ENCODE measurements around the gene MYO15B. TPM values are rescaled to one million over a fixed set of nuclear protein-coding genes. Genes with fewer than 3 reads are reported as not detected.

MYO15B gene
- total RNA-seq, 1 donor from 2014 or later: 1.6 TPM

DNA sequence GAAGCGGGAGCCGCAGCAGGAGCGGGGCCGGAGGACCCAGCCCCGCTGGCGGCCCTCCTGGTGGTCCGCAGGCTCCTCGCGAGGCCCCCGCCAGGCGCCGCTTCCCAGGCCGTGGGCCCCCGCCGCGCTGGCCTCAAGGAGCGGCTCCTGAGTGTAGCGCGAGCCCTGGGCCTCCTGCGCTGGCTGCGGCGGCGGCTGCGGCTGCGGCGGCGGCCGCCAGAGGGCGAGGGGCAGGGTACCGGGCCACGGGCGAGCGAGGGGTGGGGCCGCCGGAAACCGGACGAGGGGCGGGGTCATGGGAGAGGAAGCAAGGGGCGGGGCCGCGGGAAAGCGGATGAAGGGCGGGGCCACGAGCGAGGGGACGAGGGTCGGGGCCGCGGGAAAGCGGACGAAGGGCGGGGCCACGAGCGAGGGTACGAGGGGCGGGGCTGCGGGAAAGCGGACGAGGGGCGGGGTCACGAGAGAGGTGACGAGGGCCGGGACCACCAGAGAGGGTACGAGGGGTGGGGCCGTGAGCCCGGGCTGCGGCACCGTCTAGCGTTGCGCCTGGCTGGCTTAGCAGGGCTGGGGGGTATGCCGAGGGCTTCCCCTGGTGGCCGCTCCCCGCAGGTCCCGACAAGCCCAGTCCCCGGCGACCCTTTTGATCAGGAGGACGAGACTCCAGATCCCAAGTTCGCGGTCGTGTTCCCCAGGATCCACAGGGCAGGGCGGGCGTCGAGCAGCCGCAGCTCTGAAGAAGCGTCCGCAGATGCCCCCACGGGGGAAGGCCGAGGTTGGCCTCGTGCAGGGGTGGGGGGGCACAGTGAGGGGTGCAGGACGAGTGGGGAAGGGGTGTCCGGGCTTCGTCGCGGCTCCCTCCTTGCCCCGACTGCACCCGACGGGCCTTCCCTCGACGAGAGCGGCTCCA lies 1.7 kb downstream of the MYO15B start:
- FAIRE-seq (no peak), DNase-seq (ENCODE audit: low read depth) (peak; percentile 36)
- H3K27me3 ChIP-seq (ENCODE audit: control insufficient read depth, insufficient read depth, low read length): peaks cover 14% of the 10 kb centered on the region
- peak overlapping the region; percentile 59 for H3K4me3 ChIP-seq (ENCODE audit: low read depth, low read length)
- no peaks in the 10 kb centered on the region for H3K36me3 ChIP-seq (ENCODE audit: control insufficient read depth, insufficient read depth, low read length)
- TF ChIP-seq, protein P1, sequence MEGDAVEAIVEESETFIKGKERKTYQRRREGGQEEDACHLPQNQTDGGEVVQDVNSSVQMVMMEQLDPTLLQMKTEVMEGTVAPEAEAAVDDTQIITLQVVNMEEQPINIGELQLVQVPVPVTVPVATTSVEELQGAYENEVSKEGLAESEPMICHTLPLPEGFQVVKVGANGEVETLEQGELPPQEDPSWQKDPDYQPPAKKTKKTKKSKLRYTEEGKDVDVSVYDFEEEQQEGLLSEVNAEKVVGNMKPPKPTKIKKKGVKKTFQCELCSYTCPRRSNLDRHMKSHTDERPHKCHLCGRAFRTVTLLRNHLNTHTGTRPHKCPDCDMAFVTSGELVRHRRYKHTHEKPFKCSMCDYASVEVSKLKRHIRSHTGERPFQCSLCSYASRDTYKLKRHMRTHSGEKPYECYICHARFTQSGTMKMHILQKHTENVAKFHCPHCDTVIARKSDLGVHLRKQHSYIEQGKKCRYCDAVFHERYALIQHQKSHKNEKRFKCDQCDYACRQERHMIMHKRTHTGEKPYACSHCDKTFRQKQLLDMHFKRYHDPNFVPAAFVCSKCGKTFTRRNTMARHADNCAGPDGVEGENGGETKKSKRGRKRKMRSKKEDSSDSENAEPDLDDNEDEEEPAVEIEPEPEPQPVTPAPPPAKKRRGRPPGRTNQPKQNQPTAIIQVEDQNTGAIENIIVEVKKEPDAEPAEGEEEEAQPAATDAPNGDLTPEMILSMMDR (IDR thresholded peaks at IDR 0.05; ENCODE audit: insufficient read depth, low read length, severe bottlenecking): peak; percentile 25

DNA sequence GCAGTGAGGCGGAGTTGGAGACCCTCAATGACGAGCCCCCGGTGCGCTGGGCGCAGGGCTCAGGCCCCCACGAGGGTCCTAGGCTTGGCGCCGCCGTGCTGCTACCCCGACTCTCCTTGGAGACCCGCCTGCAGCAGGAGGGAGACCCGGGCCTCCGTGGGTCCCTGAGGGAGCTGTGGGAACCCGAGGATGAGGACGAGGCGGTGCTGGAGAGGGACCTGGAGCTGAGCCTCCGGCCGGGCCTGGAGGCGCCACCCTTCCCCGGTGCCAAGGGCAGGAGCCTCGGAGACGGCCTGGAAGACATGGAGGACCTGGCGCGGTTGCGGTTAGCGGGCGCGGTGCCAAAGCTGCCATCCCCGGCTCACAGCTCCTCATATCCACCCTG lies 2.3 kb downstream of the MYO15B start:
- DNase-seq (ENCODE audit: low read depth) (no peak), FAIRE-seq (no peak)
- Histone ChIP-seq H3K4me3 (ENCODE audit: low read depth, low read length) (no peak overlapping the region), H3K36me3 (ENCODE audit: control insufficient read depth, insufficient read depth, low read length) (no peaks in the 10 kb centered on the region), H3K27me3 (ENCODE audit: control insufficient read depth, insufficient read depth, low read length) (peaks cover 12% of the 10 kb centered on the region)
- TF ChIP-seq, protein P1 (IDR thresholded peaks at IDR 0.05; ENCODE audit: insufficient read depth, low read length, severe bottlenecking): no peak

DNA sequence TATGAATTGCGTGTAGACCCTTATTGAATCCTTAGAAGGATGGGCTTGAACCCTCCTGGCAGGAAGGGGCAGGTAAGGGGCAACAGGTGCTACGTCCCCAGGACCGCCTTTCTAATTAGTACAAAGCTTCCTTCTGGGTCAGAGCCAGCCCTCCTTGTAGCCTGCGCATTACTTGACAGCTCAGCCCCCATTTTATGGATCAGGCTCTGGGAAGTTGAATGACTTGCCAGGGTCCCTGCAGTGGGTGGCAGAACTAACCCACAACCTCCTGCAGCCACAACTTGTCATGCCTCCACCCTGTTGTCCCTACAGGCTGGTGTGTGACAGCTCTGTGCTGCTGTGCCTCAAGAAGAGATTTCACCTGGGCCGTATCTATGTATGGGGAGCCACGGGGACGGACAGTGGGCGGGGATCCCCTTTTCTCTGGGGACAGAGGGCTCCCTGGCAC lies 2.7 kb downstream of the MYO15B start:
- TF ChIP-seq, protein P1 (IDR thresholded peaks at IDR 0.05; ENCODE audit: insufficient read depth, low read length, severe bottlenecking): no peak
- DNase-seq (ENCODE audit: low read depth) (no peak), FAIRE-seq (no peak)
- H3K36me3 ChIP-seq (ENCODE audit: control insufficient read depth, insufficient read depth, low read length): no peaks in the 10 kb centered on the region
- H3K4me3 ChIP-seq (ENCODE audit: low read depth, low read length): no peak overlapping the region
- H3K27me3 ChIP-seq (ENCODE audit: control insufficient read depth, insufficient read depth, low read length): peaks cover 12% of the 10 kb centered on the region

DNA sequence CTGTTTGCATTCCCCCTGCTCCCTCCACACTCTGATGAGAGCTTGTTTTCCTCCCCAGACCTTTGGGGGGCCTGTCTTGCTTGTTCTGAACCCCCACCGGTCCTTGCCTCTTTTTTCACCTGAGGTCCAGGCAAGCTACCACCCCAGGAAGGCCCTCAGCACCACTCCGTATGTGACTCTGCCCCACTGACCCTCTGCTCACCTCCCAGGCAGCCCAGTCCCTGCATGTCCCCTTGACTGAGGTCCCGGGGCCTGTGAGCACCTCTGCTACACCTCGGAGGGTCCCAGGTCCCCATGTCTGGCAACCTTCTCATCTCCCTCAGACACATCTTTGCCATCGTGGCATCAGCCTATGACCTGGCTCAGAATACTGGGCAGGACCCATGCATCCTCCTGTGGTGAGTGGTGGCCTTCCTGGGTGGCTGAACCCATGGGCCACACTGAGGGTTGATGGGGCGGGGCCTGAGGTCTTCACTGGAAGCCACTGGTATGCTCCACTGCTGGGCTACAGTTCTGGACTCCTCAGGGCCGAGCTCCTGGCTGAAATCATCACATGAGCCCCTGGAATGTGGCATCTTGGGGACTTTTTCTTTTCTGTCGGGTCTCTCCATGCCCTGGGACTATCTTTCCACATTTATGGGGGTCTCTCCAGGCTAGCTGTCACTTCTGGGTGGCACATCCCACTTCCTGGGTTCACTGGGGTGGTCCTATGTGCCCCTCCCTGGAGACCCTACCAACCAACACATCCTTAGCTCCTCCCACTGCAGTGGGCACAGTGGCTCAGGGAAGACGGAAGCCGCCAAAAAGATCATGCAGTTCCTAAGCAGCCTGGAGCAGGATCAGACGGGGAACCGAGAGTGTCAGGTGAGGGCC lies 3.5 kb downstream of the MYO15B start:
- TF ChIP-seq, protein P1 (IDR thresholded peaks at IDR 0.05; ENCODE audit: insufficient read depth, low read length, severe bottlenecking): no peak
- no peak for DNase-seq (ENCODE audit: low read depth)
- no peak for FAIRE-seq
- Histone ChIP-seq H3K4me3 (ENCODE audit: low read depth, low read length) (no peak overlapping the region), H3K36me3 (ENCODE audit: control insufficient read depth, insufficient read depth, low read length) (no peaks in the 10 kb centered on the region), H3K27me3 (ENCODE audit: control insufficient read depth, insufficient read depth, low read length) (peaks cover 12% of the 10 kb centered on the region)

DNA sequence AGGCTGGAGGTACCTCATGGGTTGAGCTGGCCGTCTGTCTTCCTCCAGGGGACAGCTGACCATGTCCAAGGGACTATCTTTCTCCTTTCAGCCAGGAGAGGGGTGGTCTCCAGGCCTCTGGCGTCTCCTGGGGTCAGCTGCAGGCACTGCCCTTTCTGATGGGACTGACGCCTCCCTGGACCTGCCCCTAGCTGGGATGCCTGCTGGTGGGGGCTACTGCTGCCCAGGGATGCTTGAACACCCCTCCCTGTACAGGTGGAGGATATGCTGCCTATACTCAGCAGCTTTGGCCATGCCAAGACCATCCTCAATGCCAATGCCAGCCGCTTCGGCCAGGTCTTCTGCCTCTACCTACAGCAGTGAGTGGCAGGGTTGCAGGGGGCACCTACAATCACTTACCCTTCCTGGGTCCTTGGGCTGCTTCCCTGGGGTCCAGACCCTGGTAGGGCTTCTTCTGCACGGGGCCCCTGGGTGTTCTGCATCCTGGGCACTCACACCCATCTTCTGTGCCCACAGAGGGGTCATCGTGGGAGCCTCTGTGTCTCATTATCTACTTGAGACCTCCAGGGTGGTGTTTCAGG lies 4.2 kb downstream of the MYO15B start:
- DNase-seq (ENCODE audit: low read depth) (no peak), FAIRE-seq (no peak)
- H3K36me3 ChIP-seq (ENCODE audit: control insufficient read depth, insufficient read depth, low read length): no peaks in the 10 kb centered on the region
- H3K27me3 ChIP-seq (ENCODE audit: control insufficient read depth, insufficient read depth, low read length): peaks cover 15% of the 10 kb centered on the region
- TF ChIP-seq, protein P1 (IDR thresholded peaks at IDR 0.05; ENCODE audit: insufficient read depth, low read length, severe bottlenecking): no peak
- no peak overlapping the region for H3K4me3 ChIP-seq (ENCODE audit: low read depth, low read length)
